ENCODE data around the gene ATP2C1. TPM values are rescaled to one million over a fixed set of nuclear protein-coding genes. Genes with fewer than 3 reads are reported as not detected.
"Not testable (repeated sequence)": the region's sequence is repeated elsewhere in the genome, so short reads cannot be mapped to it uniquely, and the experiment has no call there.

ATP2C1 gene
- total RNA-seq, 2 experiments from 2014 or later: 40.9 to 44.0 TPM

DNA sequence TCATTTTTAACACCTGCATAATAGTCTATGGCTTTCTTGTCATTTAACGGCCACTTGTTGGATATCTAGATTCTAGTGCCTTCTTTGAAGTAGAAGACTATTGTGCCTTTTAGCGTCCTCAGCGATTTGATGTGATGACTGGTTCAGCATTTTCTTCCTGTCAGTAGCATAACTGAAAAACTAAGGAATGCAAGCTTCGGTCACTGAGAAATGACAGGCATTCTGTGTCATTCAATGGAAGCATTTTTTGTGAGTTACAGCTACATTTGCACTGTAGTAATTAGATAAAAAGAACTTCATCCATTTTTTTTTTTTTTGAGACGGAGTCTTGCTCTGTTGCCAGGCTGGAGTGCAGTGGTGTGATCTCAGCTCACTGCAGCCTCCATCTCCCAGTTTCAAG, 143.1 kb downstream of the ATP2C1 start:
- CTCF ChIA-PET: no interaction called here
- intact Hi-C loops (cut with DNase I, micrococcal nuclease): loop anchor here (5.0 kb wide), 2 partner anchors 105 to 1305 kb away; no protein-coding TSS in a partner anchor

DNA sequence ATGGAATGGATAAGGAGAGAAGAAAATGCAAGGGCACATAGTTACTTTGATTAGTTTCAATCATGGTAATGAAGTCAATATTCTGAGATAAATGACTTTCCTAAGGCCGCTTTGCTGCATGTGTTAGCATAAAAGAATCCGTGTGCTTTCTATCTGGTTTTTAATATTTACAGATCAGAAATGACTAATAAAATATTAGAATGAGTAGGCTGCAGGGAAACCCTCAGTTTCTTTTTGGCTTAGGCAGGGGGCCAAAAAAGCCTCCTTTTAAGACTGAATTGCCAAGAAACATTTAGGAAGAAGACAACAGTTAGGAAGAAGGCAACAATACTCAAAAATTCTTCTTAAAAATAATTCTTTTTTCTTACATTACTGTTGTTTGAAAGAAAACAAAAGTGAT, 144.4 kb downstream of the ATP2C1 start:
- Histone ChIP-seq H3K27me3 (ENCODE audit: control insufficient read depth in 1 of 2, insufficient read depth in 2 of 2, low read length in 2 of 2) (no peaks in the 10 kb centered on the region), H3K27ac (ENCODE audit: low read depth in 1 of 2, low read length in 2 of 2) (no peak overlapping the region), H3K4me1 (ENCODE audit: insufficient read depth, low read length) (peaks cover 16% of the 10 kb centered on the region), H3K9me3 (ENCODE audit: control insufficient read depth in 1 of 2, insufficient read depth in 1 of 2, low read length in 2 of 2) (peaks cover 0 to 12% of the 10 kb centered on the region in 2 experiments), H3K4me3 (ENCODE audit: low read length) (no peak overlapping the region), H3K36me3 (ENCODE audit: insufficient read depth, low read length) (no peaks in the 10 kb centered on the region)
- DNase-seq (no peak), ATAC-seq (ENCODE audit: poor library complexity) (no peak)
- Mint-ChIP-seq H3K27me3 (no peaks in the 10 kb centered on the region), H3K36me3 (ENCODE audit: low read depth) (peaks cover 30% of the 10 kb centered on the region), H3K4me3 (no peak overlapping the region), H3K27ac (no peak overlapping the region), H3K4me1 (ENCODE audit: low read depth) (peaks cover 26% of the 10 kb centered on the region), H3K9me3 (peaks cover 11% of the 10 kb centered on the region)
- intact Hi-C loops (cut with DNase I, micrococcal nuclease): loop anchor here (5.0 kb wide), 2 partner anchors 104 to 1304 kb away; no protein-coding TSS in a partner anchor
- CTCF ChIA-PET: no interaction called here
- POLR2A ChIA-PET: no interaction called here
- TF ChIP-seq, protein P1, sequence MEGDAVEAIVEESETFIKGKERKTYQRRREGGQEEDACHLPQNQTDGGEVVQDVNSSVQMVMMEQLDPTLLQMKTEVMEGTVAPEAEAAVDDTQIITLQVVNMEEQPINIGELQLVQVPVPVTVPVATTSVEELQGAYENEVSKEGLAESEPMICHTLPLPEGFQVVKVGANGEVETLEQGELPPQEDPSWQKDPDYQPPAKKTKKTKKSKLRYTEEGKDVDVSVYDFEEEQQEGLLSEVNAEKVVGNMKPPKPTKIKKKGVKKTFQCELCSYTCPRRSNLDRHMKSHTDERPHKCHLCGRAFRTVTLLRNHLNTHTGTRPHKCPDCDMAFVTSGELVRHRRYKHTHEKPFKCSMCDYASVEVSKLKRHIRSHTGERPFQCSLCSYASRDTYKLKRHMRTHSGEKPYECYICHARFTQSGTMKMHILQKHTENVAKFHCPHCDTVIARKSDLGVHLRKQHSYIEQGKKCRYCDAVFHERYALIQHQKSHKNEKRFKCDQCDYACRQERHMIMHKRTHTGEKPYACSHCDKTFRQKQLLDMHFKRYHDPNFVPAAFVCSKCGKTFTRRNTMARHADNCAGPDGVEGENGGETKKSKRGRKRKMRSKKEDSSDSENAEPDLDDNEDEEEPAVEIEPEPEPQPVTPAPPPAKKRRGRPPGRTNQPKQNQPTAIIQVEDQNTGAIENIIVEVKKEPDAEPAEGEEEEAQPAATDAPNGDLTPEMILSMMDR (IDR thresholded peaks at IDR 0.05): no peak

More for the DNA sequence above, 143.1 kb downstream of the ATP2C1 start:
- DNase-seq: no peak
- Histone ChIP-seq H3K9me3 (ENCODE audit: control insufficient read depth in 1 of 2, insufficient read depth in 1 of 2, low read length in 2 of 2) (peaks cover 0 to 4% of the 10 kb centered on the region in 2 experiments), H3K36me3 (ENCODE audit: insufficient read depth, low read length) (no peaks in the 10 kb centered on the region), H3K4me3 (ENCODE audit: low read length) (no peak overlapping the region), H3K4me1 (ENCODE audit: insufficient read depth, low read length) (peaks cover 5% of the 10 kb centered on the region), H3K27ac (ENCODE audit: low read depth in 1 of 2, low read length in 2 of 2) (no peak overlapping the region), H3K27me3 (ENCODE audit: control insufficient read depth in 1 of 2, insufficient read depth in 2 of 2, low read length in 2 of 2) (no peaks in the 10 kb centered on the region)
- no peaks in the 10 kb centered on the region for H3K27me3 Mint-ChIP-seq
- H3K4me1 Mint-ChIP-seq (ENCODE audit: low read depth): peaks cover 14% of the 10 kb centered on the region
- H3K27ac Mint-ChIP-seq: no peak overlapping the region
- peaks cover 9% of the 10 kb centered on the region for H3K9me3 Mint-ChIP-seq
- H3K36me3 Mint-ChIP-seq (ENCODE audit: low read depth): peaks cover 18% of the 10 kb centered on the region
- TF ChIP-seq, protein P1 (IDR thresholded peaks at IDR 0.05): no peak
- no peak overlapping the region for H3K4me3 Mint-ChIP-seq
- POLR2A ChIA-PET: interaction anchor here (1.7 kb wide), 1 partner anchor 11 kb away, joined by 5 read pairs; the partner anchor contains the start of genes ASTE1 and NEK11
- no peak for ATAC-seq (ENCODE audit: poor library complexity)

DNA sequence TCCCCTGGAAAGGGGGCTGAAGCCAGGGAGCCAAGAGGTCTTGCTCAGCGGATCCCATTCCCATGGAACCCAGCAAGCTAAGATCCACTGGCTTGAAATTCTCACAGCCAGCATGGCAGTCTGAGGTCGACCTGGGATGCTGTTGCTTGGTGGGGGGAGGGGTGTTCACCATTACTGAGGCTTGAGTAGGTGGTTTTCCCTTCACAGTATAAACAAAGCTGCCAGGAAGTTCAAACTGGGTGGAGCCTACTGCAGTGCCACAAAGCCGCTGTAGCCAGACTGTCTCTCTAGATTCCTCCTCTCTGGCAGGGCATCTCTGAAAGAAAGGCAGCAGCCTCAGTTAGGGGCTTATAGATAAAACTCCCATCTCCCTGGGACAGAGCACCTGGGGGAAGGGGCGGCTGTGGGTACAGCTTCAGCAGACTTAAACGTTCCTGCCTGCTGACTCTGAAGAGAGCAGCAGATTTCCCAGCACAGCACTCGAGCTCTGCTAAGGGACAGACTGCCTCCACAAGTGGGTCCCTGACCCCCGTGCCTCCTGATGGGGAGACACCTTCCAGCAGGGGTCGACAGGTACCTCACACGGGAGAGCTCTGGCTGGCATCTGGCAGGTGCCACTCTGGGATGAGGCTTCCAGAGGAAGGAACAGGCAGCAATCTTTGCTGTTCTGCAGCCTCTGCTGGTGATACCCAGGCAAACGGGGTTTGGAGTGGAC, 148.5 kb downstream of the ATP2C1 start:
- H3K27me3 Mint-ChIP-seq; H3K27ac ChIP-seq (ENCODE audit: low read depth in 1 of 2, low read length in 2 of 2); H3K27me3 ChIP-seq (ENCODE audit: control insufficient read depth in 1 of 2, insufficient read depth in 2 of 2, low read length in 2 of 2); intact Hi-C loops (cut with DNase I, micrococcal nuclease); H3K36me3 ChIP-seq (ENCODE audit: insufficient read depth, low read length); H3K4me3 ChIP-seq (ENCODE audit: low read length): not testable (repeated sequence)
- peaks cover 27% of the 10 kb centered on the region for H3K9me3 Mint-ChIP-seq
- H3K4me1 Mint-ChIP-seq (ENCODE audit: low read depth): peaks cover 32% of the 10 kb centered on the region
- peak; percentile 80 for ATAC-seq (ENCODE audit: poor library complexity)
- H3K4me3 Mint-ChIP-seq: peak overlapping the region; percentile 25
- peaks cover 67% of the 10 kb centered on the region for H3K36me3 Mint-ChIP-seq (ENCODE audit: low read depth)
- ChIA-PET CTCF (interaction anchor here (1.1 kb wide), 1 partner anchor 9 kb away, joined by 5 read pairs; no protein-coding TSS in a partner anchor), POLR2A (interaction anchor here (0.6 to 1.4 kb wide), 6 partner anchors 9 to 671 kb away, joined by 3 to 4 read pairs (median 4); partner anchors contain the start of genes ASTE1 and NEK11)
- DNase-seq: peak; percentile 11 to 81 (median 40)
- peak overlapping the region; percentile 72 for H3K27ac Mint-ChIP-seq
- H3K4me1 ChIP-seq (ENCODE audit: insufficient read depth, low read length): peaks cover 18% of the 10 kb centered on the region
- peaks cover 12 to 16% of the 10 kb centered on the region in 2 experiments for H3K9me3 ChIP-seq (ENCODE audit: control insufficient read depth in 1 of 2, insufficient read depth in 1 of 2, low read length in 2 of 2)

Measured in CD4-positive, alpha-beta T cell (primary cell).